NCI-H1694 (cell line): Measurements from ENCODE around the gene HNRNPA3.
"Not testable (repeated sequence)": the region's sequence is repeated elsewhere in the genome, so short reads cannot be mapped to it uniquely, and the experiment has no call there.

Experiments
- DNase-seq: peaks from one replicate; lab custom pipeline; 2025; lab: John Stamatoyannopoulos, UW

Gene HNRNPA3

GRCh38 chr2:177188482-177189469 lies 23.8 kb upstream of the HNRNPA3 start:
- no peak for DNase-seq

GRCh38 chr2:177190941-177191340 lies 21.7 kb upstream of the HNRNPA3 start:
- no peak for DNase-seq

- DNase-seq = no peak
These were observed 19.8 kb upstream of the HNRNPA3 start for GRCh38 chr2:177192788-177193187.

GRCh38 chr2:177193240-177193639 lies 19.4 kb upstream of the HNRNPA3 start:
- DNase-seq = no peak

GRCh38 chr2:177195194-177195593 lies 17.4 kb upstream of the HNRNPA3 start:
- no peak for DNase-seq

GRCh38 chr2:177200419-177200818 lies 12.2 kb upstream of the HNRNPA3 start:
- not testable (repeated sequence) for DNase-seq

GRCh38 chr2:177201919-177202346 lies 10.7 kb upstream of the HNRNPA3 start:
- DNase-seq = no peak

GRCh38 chr2:177204417-177204816 lies 8.2 kb upstream of the HNRNPA3 start:
- DNase-seq = no peak

GRCh38 chr2:177207101-177207500 lies 5.5 kb upstream of the HNRNPA3 start:
- no peak for DNase-seq

GRCh38 chr2:177211169-177211568 lies 1.4 kb upstream of the HNRNPA3 start:
- no peak for DNase-seq

- no peak for DNase-seq
These were observed 953 bp upstream of the HNRNPA3 start for GRCh38 chr2:177211576-177212105.

GRCh38 chr2:177212891-177213856 lies 580 bp downstream of the HNRNPA3 start:
- DNase-seq = peak; percentile 75

GRCh38 chr2:177217247-177217843 lies 4.8 kb downstream of the HNRNPA3 start:
- no peak for DNase-seq

- DNase-seq = not testable (repeated sequence)
These were observed 7.2 kb downstream of the HNRNPA3 start for GRCh38 chr2:177219787-177220186.

- DNase-seq = no peak
These were observed 8.9 kb downstream of the HNRNPA3 start for GRCh38 chr2:177221534-177221933.

GRCh38 chr2:177221970-177222369 lies 9.4 kb downstream of the HNRNPA3 start:
- no peak for DNase-seq

GRCh38 chr2:177223436-177223835 lies 10.8 kb downstream of the HNRNPA3 start:
- not testable (repeated sequence) for DNase-seq

GRCh38 chr2:177225965-177226360 lies 13.4 kb downstream of the HNRNPA3 start:
- no peak for DNase-seq

GRCh38 chr2:177229442-177230242 lies 17.0 kb downstream of the HNRNPA3 start:
- DNase-seq = no peak

- no peak for DNase-seq
These were observed 18.7 kb downstream of the HNRNPA3 start for GRCh38 chr2:177231270-177231669.
